Measurements from ENCODE around the gene RAX2. TPM values are rescaled to one million over a fixed set of nuclear protein-coding genes. Genes with fewer than 3 reads are reported as not detected.

The RAX2 gene
- total and polyA plus RNA-seq, 2 of the 13 experiments (the other 11 are each of a cell fraction or from before 2014, with no cell fraction given), result not detected

- TF ChIP-seq, protein P1, sequence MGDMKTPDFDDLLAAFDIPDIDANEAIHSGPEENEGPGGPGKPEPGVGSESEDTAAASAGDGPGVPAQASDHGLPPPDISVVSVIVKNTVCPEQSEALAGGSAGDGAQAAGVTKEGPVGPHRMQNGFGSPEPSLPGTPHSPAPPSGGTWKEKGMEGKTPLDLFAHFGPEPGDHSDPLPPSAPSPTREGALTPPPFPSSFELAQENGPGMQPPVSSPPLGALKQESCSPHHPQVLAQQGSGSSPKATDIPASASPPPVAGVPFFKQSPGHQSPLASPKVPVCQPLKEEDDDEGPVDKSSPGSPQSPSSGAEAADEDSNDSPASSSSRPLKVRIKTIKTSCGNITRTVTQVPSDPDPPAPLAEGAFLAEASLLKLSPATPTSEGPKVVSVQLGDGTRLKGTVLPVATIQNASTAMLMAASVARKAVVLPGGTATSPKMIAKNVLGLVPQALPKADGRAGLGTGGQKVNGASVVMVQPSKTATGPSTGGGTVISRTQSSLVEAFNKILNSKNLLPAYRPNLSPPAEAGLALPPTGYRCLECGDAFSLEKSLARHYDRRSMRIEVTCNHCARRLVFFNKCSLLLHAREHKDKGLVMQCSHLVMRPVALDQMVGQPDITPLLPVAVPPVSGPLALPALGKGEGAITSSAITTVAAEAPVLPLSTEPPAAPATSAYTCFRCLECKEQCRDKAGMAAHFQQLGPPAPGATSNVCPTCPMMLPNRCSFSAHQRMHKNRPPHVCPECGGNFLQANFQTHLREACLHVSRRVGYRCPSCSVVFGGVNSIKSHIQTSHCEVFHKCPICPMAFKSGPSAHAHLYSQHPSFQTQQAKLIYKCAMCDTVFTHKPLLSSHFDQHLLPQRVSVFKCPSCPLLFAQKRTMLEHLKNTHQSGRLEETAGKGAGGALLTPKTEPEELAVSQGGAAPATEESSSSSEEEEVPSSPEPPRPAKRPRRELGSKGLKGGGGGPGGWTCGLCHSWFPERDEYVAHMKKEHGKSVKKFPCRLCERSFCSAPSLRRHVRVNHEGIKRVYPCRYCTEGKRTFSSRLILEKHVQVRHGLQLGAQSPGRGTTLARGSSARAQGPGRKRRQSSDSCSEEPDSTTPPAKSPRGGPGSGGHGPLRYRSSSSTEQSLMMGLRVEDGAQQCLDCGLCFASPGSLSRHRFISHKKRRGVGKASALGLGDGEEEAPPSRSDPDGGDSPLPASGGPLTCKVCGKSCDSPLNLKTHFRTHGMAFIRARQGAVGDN (CRISPR knock-in tag; IDR thresholded peaks at IDR 0.05), result peak; percentile 84
- TF ChIP-seq ZEB1 (IDR thresholded peaks at IDR 0.05; ENCODE audit: insufficient replicate concordance, low read depth) (no peak), ZNF234 (CRISPR knock-in tag; conservative IDR thresholded peaks at IDR 0.05) (no peak), ZBTB38 (CRISPR knock-in tag; IDR thresholded peaks at IDR 0.05) (0 out of 2 replicates have a peak, but pooled peaks have one; percentile 38), ZFX (CRISPR knock-in tag; IDR thresholded peaks at IDR 0.05; ENCODE audit: low read depth) (peak; percentile 41; the same call in 1 of the 2 replicates), SPEN (CRISPR knock-in tag; IDR thresholded peaks at IDR 0.05; ENCODE audit: low read depth) (0 out of 2 replicates have a peak, but pooled peaks have one; percentile 27), FOSL2 (CRISPR knock-in tag; IDR thresholded peaks at IDR 0.05) (peak; percentile 17; the same call in 1 of the 2 replicates), NFKB2 (CRISPR knock-in tag; IDR thresholded peaks at IDR 0.05; ENCODE audit: borderline replicate concordance) (peak; percentile 52; the same call in 1 of the 2 replicates), ZNF770 (CRISPR knock-in tag; IDR thresholded peaks at IDR 0.05) (0 out of 2 replicates have a peak, but pooled peaks have one; percentile 12)
Observed at GRCh38 chr19:3783660-3784584, 11.9 kb upstream of the RAX2 start (continued).
